ENCODE measurements around the gene MED31. TPM values are rescaled to one million over a fixed set of nuclear protein-coding genes. Genes with fewer than 3 reads are reported as not detected.

MED31 gene
- total and polyA plus RNA-seq, 2 of the 4 experiments (the other 2 are of a cell fraction): 5.6 to 11.6 TPM

DNA sequence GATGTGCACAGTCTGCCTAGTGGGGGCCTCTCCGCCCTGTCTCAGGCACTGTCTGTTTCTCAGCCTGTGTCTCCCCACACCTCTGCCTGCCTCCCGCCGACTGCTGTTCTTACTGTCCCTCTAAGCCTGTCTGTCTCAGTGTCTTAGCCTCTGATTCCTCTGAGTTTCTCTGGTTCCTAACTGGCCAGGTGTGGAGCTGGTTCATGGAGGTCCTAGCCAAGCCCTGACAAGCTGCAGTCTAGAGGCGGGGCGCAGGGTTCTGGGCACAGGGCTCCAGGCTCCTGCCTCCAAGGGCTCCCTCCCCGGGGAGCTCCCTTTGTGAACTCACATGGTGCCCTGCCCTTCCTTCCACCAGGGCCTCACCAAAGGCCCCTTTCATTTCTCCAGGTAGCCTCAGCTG is 19.6 kb upstream of the MED31 start:
- H3K27me3 ChIP-seq (ENCODE audit: control insufficient read depth, insufficient read depth, low read length): peaks cover 25% of the 10 kb centered on the region
- in situ Hi-C loops (cut with MboI; ENCODE audit: low sequenced_read_pairs): no loop called here
- no peak overlapping the region for H2BK20ac ChIP-seq (ENCODE audit: low read depth, low read length)
- no peak overlapping the region for H2AFZ ChIP-seq (replicated peaks; ENCODE audit: low read length, poor library complexity)
- no peak overlapping the region for H3K4me3 ChIP-seq (ENCODE audit: insufficient read depth, low read depth, low read length)
- H2BK5ac ChIP-seq (ENCODE audit: low read depth, low read length, poor library complexity, severe bottlenecking): no peak overlapping the region
- H2BK120ac ChIP-seq (ENCODE audit: low read depth, low read length): no peak overlapping the region
- no peaks in the 10 kb centered on the region for H3K9me1 ChIP-seq (ENCODE audit: insufficient read depth, low read length)
- no CpG with 5 or more reads among the region's 6 CpGs for WGBS, 2 experiments (ENCODE audit: extremely low coverage in 2 of 2, insufficient read length in 1 of 2)
- H4K20me1 ChIP-seq (ENCODE audit: insufficient read depth, low read length): no peaks in the 10 kb centered on the region
- H3K14ac ChIP-seq (replicated peaks; ENCODE audit: low read depth, low read length): no peak overlapping the region
- no peak overlapping the region for H3K4me2 ChIP-seq (ENCODE audit: low read depth, low read length)
- H3K27ac ChIP-seq (ENCODE audit: insufficient read depth, low read length): no peak overlapping the region
- H3K9me3 ChIP-seq (ENCODE audit: control insufficient read depth, insufficient read depth, low read length): no peaks in the 10 kb centered on the region
- H3K79me1 ChIP-seq (ENCODE audit: low read depth in 1 of 2, low read length in 2 of 2): no peaks in the 10 kb centered on the region
- H3K4me1 ChIP-seq (ENCODE audit: control insufficient read depth, insufficient read depth, low read length): no peaks in the 10 kb centered on the region
- H3K56ac ChIP-seq (ENCODE audit: extremely low read depth, insufficient read depth, low read length): no peak overlapping the region
- H3K18ac ChIP-seq (ENCODE audit: low read depth, low read length): no peak overlapping the region
- no peaks in the 10 kb centered on the region for H3K36me3 ChIP-seq (ENCODE audit: control insufficient read depth, insufficient read depth, low read length)
- no TSS peak for BruUV-seq (replicated peaks)
- no peak overlapping the region for H4K8ac ChIP-seq (ENCODE audit: low read depth in 2 of 2, low read length in 2 of 2)
- TF ChIP-seq, protein P1, sequence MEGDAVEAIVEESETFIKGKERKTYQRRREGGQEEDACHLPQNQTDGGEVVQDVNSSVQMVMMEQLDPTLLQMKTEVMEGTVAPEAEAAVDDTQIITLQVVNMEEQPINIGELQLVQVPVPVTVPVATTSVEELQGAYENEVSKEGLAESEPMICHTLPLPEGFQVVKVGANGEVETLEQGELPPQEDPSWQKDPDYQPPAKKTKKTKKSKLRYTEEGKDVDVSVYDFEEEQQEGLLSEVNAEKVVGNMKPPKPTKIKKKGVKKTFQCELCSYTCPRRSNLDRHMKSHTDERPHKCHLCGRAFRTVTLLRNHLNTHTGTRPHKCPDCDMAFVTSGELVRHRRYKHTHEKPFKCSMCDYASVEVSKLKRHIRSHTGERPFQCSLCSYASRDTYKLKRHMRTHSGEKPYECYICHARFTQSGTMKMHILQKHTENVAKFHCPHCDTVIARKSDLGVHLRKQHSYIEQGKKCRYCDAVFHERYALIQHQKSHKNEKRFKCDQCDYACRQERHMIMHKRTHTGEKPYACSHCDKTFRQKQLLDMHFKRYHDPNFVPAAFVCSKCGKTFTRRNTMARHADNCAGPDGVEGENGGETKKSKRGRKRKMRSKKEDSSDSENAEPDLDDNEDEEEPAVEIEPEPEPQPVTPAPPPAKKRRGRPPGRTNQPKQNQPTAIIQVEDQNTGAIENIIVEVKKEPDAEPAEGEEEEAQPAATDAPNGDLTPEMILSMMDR (conservative IDR thresholded peaks at IDR 0.05; ENCODE audit: low read depth, low read length): no peak
- TF ChIP-seq RAD21 (IDR thresholded peaks at IDR 0.05; ENCODE audit: low read length): no peak
- TF ChIP-seq MAZ (IDR thresholded peaks at IDR 0.05; ENCODE audit: borderline replicate concordance, low read depth, low read length): no peak
- no peak for TF ChIP-seq RCOR1 (IDR thresholded peaks at IDR 0.05; ENCODE audit: insufficient replicate concordance, low read length)
- TF ChIP-seq, protein P2, sequence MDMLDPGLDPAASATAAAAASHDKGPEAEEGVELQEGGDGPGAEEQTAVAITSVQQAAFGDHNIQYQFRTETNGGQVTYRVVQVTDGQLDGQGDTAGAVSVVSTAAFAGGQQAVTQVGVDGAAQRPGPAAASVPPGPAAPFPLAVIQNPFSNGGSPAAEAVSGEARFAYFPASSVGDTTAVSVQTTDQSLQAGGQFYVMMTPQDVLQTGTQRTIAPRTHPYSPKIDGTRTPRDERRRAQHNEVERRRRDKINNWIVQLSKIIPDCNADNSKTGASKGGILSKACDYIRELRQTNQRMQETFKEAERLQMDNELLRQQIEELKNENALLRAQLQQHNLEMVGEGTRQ (IDR thresholded peaks at IDR 0.05; ENCODE audit: low read depth, low read length): no peak
- no peak for TF ChIP-seq CEBPB (IDR thresholded peaks at IDR 0.05; ENCODE audit: low read depth, low read length)
- no peak for TF ChIP-seq POLR2A (IDR thresholded peaks at IDR 0.05; ENCODE audit: low read depth, low read length)
- TF ChIP-seq, protein P3, sequence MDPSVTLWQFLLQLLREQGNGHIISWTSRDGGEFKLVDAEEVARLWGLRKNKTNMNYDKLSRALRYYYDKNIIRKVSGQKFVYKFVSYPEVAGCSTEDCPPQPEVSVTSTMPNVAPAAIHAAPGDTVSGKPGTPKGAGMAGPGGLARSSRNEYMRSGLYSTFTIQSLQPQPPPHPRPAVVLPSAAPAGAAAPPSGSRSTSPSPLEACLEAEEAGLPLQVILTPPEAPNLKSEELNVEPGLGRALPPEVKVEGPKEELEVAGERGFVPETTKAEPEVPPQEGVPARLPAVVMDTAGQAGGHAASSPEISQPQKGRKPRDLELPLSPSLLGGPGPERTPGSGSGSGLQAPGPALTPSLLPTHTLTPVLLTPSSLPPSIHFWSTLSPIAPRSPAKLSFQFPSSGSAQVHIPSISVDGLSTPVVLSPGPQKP (IDR thresholded peaks at IDR 0.05; ENCODE audit: borderline replicate concordance, low read depth, low read length): no peak
- TF ChIP-seq SMC3 (IDR thresholded peaks at IDR 0.05; ENCODE audit: low read depth, low read length): no peak
- no peak for TF ChIP-seq MXI1 (IDR thresholded peaks at IDR 0.05; ENCODE audit: borderline replicate concordance, low read depth, low read length)
- TF ChIP-seq CHD1 (IDR thresholded peaks at IDR 0.05; ENCODE audit: low read depth, low read length): no peak
- no peak for TF ChIP-seq RFX5 (IDR thresholded peaks at IDR 0.05; ENCODE audit: low read depth, low read length)
- ChIA-PET POLR2A (ENCODE audit: unreplicated experiment) (no interaction called here), CTCF (no interaction called here)
- no peak overlapping the region for H3K23ac ChIP-seq (ENCODE audit: low read depth, low read length)
- dilution Hi-C loops (cut with HindIII; ENCODE audit: low sequenced_read_pairs, unreplicated experiment): no loop called here
- DNase-seq (no peak), ATAC-seq (ENCODE audit: low read depth) (no peak)
- H2AK9ac ChIP-seq (replicated peaks; ENCODE audit: low read depth, low read length, poor library complexity): no peak overlapping the region
- no peak overlapping the region for H2BK15ac ChIP-seq (ENCODE audit: low read depth, low read length)
- intact Hi-C loops (cut with micrococcal nuclease): no loop called here
- no peak overlapping the region for H4K5ac ChIP-seq (ENCODE audit: low read depth, low read length)
- H2AK5ac ChIP-seq (ENCODE audit: low read depth, low read length): no peak overlapping the region
- H3K4ac ChIP-seq (ENCODE audit: low read depth, low read length): no peak overlapping the region
- no peak overlapping the region for H4K91ac ChIP-seq (ENCODE audit: insufficient read depth, low read depth, low read length)
- H3K9ac ChIP-seq (ENCODE audit: low read depth, low read length): no peak overlapping the region
